ENCODE measurements around the gene N4BP2. TPM values are rescaled to one million over a fixed set of nuclear protein-coding genes. Genes with fewer than 3 reads are reported as not detected.
"Not testable (repeated sequence)": the region's sequence is repeated elsewhere in the genome, so short reads cannot be mapped to it uniquely, and the experiment has no call there.

The N4BP2 gene
- total RNA-seq, 1 experiment from 2014 or later: 14.9 TPM

DNA sequence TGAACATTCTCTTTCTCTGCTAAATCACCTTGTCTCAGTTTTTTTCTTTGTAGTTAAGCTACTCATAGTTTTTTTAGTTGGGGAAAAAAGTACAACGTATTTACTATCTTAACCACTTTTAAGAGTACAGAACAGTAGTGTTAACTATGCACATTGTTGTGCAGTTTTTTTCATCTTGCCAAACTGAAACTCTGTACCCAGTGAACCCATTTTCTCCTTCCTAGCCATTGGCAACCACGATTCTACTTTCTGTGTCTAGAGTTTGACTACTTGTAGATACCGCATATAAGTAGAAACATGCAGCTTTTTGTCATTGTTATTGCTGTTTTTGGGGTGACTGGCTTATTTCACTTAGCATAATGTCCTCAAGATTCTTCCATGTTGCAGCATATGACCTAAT is 10.0 kb downstream of the N4BP2 start:
- no peak for DNase-seq (ENCODE audit: low spot score)
- in situ Hi-C loops (cut with HindIII; ENCODE audit: low sequenced_read_pairs): no loop called here

DNA sequence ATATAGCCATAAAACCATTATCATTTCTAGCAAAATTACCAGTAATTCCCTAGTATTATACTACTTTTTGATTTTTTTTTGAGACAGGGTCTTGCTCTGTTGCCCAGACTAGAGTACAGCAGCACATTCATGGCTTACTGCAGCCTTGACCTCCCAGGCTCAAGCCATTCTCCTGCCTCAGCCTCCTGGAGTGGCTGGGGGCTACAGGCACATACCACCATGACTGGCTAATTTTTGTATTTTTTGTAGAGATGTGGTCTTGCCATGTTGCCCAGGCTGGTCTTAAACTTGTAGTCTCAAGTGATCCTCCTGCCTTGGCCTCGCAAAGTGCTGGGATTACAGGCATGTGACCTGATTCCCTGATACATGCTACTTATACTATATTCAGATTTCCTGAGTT is 13.7 kb downstream of the N4BP2 start:
- in situ Hi-C loops (cut with HindIII; ENCODE audit: low sequenced_read_pairs): no loop called here
- DNase-seq (ENCODE audit: low spot score): no peak

DNA sequence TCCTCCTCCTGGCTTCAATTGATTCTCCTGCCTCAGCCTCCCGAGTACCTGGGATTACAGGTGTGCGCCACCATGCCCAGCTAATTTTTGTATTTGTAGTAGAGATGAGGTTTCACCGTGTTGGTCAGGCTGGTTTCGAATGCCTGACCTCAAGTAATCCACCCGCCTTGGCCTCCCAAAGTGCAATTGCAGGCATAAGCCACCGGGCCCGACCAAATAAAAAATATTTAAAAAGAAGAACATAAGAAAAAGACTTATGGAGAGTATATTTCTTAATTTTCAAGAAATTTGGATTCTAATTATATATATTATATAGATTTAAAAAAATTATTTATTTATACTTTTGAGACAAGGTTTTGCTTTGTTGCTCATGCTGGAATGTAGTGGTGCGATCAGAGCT is 29.8 kb downstream of the N4BP2 start:
- in situ Hi-C loops (cut with HindIII; ENCODE audit: low sequenced_read_pairs): no loop called here
- no peak for DNase-seq (ENCODE audit: low spot score)

DNA sequence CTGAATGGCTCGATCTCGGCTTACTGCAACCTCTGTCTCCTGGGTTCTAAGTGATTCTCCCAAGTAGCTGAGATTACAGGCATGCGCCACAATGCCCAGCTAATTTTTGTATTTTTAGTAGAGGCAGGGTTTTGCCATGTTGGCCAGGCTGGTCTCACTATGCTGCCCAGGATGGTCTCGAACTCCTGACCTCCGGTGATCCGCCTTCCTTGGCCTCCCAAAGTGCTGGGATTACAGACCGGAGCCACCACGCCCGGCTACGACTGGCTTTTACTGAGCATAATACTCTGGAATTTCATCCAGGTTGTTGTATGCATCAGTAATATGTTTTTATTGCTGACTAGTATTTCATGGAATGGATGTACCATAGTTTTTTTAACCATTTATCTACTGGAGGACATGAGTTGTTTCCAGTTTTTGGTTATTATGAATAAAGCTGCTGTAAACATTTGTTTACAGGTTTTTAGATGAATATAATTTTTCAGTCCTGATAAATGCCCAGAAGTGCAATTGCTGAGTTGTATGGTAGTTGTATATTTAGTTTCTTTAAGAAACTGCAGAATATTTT is 31.2 kb downstream of the N4BP2 start:
- in situ Hi-C loops (cut with HindIII; ENCODE audit: low sequenced_read_pairs): no loop called here
- DNase-seq (ENCODE audit: low spot score): no peak

DNA sequence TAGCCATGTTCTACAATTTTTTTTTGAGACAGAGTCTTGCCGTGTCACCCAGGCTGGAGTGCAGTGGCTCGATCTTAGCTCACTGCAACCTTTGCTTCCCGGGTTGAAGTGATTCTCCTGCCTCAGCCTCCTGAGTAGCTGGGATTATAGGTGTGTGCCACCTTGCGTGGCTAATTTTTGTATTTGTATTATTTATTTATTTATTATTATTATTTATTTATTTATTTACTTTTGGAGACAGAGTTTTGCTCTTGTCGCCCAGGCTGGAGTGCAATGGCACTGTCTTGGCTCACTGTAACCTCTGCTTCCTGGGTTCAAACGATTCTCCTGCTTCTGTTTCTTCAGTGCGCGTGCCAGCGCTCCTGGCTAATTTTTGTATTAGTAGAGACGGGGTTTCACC is 36.8 kb downstream of the N4BP2 start:
- DNase-seq (ENCODE audit: low spot score); in situ Hi-C loops (cut with HindIII; ENCODE audit: low sequenced_read_pairs): not testable (repeated sequence)

DNA sequence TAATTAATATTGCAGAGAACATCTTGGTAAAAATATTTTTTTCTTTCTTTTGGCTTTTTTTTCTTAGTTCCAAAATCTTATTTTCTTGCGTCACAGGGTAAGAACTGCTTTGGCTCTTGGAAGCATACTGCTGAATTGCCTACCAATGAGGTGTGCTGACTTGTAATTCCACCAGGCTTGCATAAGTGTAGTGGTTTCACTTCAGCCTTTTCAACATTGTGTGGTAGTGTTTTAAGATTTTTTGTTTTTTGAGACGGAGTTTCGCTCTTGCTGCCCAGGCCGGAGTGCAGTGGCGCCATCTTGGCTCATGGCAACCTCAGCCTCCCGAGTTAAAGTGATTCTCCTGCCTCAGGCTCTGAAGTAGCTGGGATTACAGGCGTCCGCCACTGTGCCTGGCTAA is 42.4 kb downstream of the N4BP2 start:
- in situ Hi-C loops (cut with HindIII; ENCODE audit: low sequenced_read_pairs): no loop called here
- DNase-seq (ENCODE audit: low spot score): no peak

DNA sequence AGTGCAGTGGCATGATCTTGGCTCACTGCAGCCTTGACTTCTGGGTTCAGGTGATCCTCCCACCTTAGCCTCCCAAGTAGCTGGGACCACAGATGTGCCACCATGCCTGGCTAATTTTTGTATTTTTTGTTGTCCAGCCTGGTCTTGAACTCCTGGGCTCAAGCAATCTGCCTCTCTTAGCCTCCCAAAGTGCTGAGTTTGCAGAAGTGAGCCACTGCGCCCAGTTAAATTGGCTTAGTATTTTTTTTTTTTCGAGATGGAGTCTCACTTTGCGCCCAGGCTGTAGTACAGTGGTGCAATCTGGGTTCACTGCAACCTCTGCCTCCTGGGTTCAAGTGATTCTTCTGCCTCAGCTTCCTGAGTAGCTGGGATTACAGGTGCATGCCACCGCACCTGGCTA is 50.5 kb downstream of the N4BP2 start:
- in situ Hi-C loops (cut with HindIII; ENCODE audit: low sequenced_read_pairs); DNase-seq (ENCODE audit: low spot score): not testable (repeated sequence)

DNA sequence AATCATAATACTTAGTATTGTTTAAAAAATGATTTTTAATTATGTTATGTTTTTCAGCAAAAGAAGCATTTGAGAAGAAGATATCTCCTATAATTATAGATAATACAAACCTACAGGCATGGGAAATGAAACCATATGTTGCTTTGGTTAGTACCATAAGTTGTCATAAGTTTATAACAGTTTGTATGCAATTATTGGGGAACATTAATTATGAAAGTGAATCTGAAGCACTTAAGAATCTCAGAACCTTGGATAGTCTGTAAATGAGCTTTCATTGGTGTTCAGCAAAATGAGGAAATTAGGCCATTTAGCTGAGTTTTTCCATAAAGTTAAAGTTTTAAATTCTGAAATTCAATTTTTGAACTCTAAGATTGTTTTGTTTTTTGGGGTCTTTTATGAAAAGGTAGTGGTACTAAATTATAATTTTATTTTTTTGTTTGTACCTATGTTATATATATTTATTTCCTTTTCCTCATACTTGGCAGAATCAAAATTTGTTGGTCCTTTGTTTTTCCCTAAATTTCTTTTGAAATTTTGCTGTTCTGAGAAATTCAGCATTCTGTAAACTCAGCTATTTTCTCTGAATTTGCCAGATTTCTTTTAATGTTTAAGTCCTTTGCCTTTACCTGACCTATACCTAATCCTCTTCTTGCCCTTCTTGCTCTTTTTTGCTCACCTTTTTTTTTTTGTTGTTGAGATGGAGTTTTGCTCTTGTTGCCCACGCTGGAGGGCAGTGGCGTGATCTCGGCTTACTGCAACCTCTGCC is 55.6 kb downstream of the N4BP2 start:
- in situ Hi-C loops (cut with HindIII; ENCODE audit: low sequenced_read_pairs): no loop called here
- no peak for DNase-seq (ENCODE audit: low spot score)

DNA sequence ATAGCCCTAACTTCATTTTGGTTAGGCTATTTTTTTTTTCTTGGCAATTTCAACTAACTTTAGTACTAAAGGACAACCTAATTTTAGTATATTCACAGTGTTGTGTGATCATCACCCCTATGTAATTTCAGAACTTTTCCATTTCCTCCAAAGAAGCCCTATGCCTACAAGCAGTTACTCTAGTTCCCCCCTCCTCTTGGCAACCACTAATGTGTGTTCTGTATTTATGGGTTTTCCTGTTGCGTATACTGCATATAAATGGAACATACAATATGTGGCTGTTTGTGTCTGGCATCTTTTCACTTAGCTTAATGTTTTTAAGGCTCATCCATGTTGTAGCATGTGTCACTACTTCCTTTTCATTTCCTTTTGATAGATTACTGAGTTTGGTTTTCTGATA is 57.6 kb downstream of the N4BP2 start:
- in situ Hi-C loops (cut with HindIII; ENCODE audit: low sequenced_read_pairs): no loop called here
- no peak for DNase-seq (ENCODE audit: low spot score)

DNA sequence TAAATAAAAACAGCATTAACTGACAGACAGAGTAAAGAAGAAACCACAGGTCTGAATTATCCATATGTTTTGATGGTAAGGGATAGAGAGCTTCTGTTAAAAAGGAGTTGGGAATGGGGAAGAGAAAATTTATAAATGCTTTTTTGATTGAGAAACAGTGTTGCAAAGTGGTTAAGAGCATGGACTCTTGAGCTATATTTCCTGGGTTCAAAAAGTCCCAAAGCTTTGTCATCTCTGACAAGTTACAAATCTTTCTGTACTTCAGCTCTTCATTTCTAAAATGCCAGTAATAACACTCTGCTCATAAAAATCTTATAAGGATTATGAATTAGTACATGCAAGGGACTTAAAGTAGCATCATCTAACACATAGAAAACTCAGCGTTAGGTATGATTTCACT is 62.2 kb downstream of the N4BP2 start:
- in situ Hi-C loops (cut with HindIII; ENCODE audit: low sequenced_read_pairs): no loop called here
- DNase-seq (ENCODE audit: low spot score): no peak

DNA sequence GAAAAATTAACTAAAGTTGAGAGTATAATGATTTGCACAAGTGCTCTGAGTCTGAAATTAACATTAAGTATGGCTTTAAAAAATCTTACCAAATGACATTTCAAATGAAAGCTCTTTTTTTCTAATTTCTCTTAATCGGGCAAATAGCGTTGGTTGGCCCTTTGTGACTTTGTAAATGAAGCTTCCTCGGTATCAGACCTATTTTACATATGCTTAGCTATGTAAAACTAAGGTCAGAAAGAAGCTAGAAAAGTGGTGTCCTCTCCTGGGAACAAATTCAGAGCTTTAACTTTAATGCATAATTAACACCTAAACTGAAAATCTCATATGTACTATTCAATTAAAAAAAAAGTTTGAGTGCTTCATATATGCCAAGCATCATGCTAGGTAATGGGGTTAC is 62.7 kb downstream of the N4BP2 start:
- in situ Hi-C loops (cut with HindIII; ENCODE audit: low sequenced_read_pairs): no loop called here
- DNase-seq (ENCODE audit: low spot score): no peak

DNA sequence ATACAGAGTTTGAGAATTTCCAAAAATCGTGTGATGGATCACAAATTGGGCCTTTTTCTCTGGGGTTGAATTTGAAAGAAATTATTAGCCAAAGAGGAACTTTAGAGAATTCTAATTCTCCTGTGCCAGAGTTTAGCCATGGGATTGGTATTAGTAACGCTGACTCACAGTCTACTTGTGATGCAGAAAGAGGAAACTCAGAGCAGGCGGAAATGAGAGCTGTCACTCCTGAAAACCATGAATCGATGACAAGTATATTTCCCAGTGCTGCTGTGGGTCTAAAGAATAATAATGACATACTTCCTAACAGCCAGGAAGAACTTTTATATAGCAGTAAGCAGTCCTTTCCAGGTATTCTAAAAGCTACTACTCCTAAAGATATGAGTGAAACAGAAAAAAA is 64.9 kb downstream of the N4BP2 start:
- DNase-seq (ENCODE audit: low spot score): no peak
- in situ Hi-C loops (cut with HindIII; ENCODE audit: low sequenced_read_pairs): no loop called here

DNA sequence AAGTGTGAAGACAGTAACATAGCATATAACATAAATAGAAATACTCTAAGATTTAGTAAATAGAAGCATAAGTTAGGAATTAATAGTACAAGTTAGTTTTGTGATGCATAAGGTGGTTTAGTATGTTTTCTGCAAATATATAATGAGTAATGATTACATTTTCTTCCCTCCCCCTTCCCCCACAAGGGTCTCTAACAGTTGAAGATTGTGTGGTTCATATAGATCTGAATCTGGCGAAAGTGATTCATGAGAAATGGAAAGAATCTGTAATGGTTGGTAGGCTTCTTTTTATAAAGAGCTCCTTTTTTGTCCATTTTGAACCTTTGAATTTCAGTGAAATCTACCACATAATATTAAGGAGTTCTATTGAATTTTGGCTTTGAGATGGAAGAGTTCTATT is 66.3 kb downstream of the N4BP2 start:
- no peak for DNase-seq (ENCODE audit: low spot score)
- in situ Hi-C loops (cut with HindIII; ENCODE audit: low sequenced_read_pairs): no loop called here

DNA sequence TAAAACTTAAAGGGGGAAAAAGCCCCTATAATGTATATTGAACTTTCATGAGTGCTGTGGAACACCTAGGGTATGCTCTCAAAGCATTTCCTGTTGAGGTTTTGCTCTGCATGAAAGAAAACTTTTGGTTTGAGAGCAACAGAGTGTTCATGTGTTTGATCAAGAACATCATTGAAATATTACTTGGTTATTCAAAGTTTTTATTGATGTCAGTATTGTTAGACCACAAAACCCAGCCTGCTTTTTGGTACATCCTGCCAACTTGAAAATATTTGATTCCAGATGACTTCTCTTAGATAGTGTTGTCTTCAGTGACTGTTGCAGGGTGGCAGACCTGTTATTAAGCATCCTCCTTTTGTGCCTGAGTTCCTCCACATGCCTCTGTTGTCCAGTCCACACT is 68.0 kb downstream of the N4BP2 start:
- no peak for DNase-seq (ENCODE audit: low spot score)
- in situ Hi-C loops (cut with HindIII; ENCODE audit: low sequenced_read_pairs): no loop called here

DNA sequence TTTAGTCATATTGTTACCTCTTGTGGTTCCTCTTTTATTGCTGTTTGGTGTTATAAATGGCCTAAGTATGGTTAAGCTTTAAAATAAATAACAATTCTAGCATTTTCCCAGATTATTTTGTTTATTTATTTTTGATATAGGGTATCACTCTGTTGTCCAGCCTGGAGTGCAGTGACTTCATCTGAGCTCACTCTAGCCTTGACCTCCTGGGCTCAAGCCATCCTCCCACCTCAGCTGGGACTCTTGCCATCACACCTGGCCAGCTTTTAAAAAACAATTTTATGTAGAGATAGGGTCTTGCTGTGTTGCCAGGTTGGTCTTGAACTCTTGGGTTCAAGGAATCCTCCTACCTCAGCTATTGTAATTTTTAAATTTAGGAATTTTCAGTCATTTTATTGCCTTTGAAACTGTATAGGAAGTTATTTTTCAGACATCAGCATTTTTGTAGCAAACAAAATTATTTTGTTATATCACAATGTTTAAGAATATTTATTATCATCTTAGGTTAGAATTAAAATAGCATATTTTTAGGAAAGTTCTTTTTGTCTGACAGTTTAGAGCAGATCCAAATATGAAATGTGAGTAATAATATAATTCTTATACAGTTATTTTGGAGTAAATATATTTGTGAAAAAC is 73.9 kb downstream of the N4BP2 start:
- no peak for DNase-seq (ENCODE audit: low spot score)
- in situ Hi-C loops (cut with HindIII; ENCODE audit: low sequenced_read_pairs): no loop called here

DNA sequence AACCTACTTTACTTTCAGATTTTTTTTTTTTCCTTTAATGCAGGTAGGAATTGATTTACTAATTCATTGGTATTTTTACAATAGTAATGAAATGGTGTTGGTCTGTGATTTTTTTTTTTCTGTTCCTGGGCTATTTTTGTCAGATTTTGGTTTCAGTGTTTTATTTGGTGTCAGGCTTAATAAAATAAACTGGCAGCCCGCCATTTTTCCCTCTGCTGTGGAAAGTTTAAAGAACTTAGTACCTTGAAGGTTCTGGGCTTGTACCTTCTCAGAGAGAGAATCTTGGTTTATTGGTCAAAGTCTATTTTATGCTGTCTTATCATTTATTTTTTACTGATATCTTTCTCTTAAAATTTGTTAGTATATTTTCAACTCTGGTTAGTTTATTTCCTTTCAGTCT is 76.2 kb downstream of the N4BP2 start:
- in situ Hi-C loops (cut with HindIII; ENCODE audit: low sequenced_read_pairs): no loop called here
- no peak for DNase-seq (ENCODE audit: low spot score)

DNA sequence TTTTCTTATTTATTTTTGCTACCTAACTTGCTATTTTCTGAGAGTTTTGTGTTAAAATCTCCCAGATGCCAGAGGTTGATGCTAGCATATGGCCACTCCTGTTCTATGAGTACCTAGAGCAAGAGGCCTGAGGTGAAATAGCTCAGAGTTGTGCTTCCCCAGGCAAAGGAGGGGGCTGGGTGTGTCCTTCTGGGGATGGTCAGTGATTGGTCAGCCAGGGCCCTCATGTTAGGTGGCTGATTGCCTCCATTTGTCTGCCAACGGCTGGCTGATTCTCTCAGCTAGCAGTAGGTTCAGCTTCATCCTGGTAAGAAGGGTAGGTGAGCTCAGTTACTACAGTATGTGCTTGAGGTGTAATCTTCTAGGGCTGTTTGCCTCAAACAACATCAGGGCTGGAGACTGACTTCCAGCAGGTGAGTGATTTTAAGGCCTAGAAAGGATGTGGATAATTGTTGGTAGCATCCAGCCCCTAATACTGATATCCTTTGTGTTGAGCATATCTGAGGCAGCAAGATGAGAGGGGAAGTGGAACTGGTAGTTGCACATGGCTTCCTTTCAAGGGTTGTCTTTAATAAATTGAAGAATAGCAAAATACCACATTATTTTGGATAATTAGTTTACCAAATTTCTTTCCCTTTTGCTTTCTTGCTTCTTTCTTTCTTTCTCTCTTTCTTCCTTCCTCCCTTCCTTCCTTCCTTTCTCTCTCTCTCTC is 77.7 kb downstream of the N4BP2 start:
- DNase-seq (ENCODE audit: low spot score): no peak
- in situ Hi-C loops (cut with HindIII; ENCODE audit: low sequenced_read_pairs): no loop called here

DNA sequence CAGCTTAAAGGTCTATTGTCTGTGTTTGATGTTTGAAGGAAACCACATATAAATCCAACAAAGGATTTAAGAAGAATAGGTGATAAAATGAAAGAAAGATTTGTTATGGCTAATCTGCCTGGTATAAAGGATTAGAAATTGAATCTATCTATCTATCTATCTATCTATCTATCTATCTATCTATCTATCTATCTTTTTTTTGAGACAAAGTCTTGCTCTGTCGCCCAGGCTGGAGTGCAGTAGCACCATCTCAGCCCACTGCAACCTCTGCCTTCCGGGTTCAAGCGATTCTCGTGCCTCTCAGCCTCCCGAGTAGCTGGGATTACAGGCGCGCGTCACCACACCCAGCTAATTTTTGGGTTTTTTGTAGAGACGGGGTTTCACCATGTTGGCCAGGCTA is 79.6 kb downstream of the N4BP2 start:
- in situ Hi-C loops (cut with HindIII; ENCODE audit: low sequenced_read_pairs); DNase-seq (ENCODE audit: low spot score): not testable (repeated sequence)

DNA sequence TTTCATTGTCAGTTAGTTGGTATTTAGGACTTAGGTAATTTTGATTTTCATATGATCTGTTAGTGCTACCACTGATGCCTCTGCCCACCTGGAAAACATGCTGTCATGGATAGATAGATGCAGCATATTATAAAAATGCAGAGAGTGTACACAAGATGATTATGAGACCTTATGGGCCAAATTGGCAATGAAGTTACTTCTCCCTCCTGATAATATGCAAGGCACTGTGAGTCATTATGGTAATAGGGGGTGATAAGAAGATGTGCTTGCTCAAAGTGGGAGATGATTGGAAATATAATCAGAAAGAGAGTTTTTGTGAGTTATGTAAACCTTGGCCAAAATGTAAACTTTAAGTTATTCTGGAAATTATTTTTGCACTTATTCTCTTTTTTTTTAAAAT is 83.5 kb downstream of the N4BP2 start:
- in situ Hi-C loops (cut with HindIII; ENCODE audit: low sequenced_read_pairs): no loop called here

DNA sequence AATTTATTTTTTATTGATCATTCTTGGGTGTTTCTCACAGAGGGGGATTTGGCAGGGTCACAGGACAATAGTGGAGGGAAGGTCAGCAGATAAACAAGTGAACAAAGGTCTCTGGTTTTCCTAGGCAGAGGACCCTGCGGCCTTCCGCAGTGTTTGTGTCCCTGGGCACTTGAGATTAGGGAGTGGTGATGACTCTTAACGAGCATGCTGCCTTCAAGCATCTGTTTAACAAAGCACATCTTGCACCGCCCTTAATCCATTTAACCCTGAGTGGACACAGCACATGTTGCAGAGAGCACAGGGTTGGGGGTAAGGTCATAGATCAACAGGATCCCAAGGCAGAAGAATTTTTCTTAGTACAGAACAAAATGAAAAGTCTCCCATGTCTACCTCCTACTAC is 83.9 kb downstream of the N4BP2 start:
- DNase-seq (ENCODE audit: low spot score); in situ Hi-C loops (cut with HindIII; ENCODE audit: low sequenced_read_pairs): not testable (repeated sequence)

More for the DNA sequence above, 83.5 kb downstream of the N4BP2 start:
- no peak for DNase-seq (ENCODE audit: low spot score)

Data from G401 (cell line).